Body of pancreas (tissue), 4 donors: ENCODE measurements around the gene PDE4D. TPM values are rescaled to one million over a fixed set of nuclear protein-coding genes. Genes with fewer than 3 reads are reported as not detected.

Experiments used
- ATAC-seq: fragments of 150-250 bp; one replicate; pipeline ENCODE4 v1.9.1; 2016
- DNase-seq, 4 donors: peaks; one replicate each; pipeline ENCODE4 v3.0.0-alpha.2; 2019
- H3K27ac ChIP-seq, 4 donors: fragments of 200-600 bp; sonication (generic); 1 replicate in 3 of 4; 2 replicates in 1 of 4; pipeline versions ENCODE4 v1.5.1 to v1.6.1; 2016 to 2019; ENCODE audit warnings: mild to moderate bottlenecking in 1 of 4, mixed read lengths in 1 of 4, moderate library complexity in 1 of 4
- H3K27me3 ChIP-seq, 2 donors: fragments of 200-600 bp; sonication (generic); one replicate each; pipeline ENCODE4 v1.6.0; 2016; ENCODE audit warnings: mild to moderate bottlenecking in 1 of 2
- H3K36me3 ChIP-seq, 2 donors: fragments of 200-600 bp; sonication (generic); replicated peaks in 1 of 2; 2 replicates each; pipeline ENCODE4 v1.5.1; 2016; ENCODE audit warnings: low read depth in 2 of 2; ENCODE audit not compliant: insufficient read depth in 1 of 2
- H3K4me1 ChIP-seq: fragments of 200-600 bp; sonication (generic); one replicate; pipeline ENCODE4 v1.6.0; 2016
- H3K4me3 ChIP-seq, 2 donors: fragments of 200-600 bp; sonication (generic); 1 replicate in 1 of 2; 2 replicates in 1 of 2; pipeline ENCODE4 v1.5.1; 2016 to 2019
- H3K9me3 ChIP-seq, 3 donors: fragments of 200-600 bp; sonication (generic); 1 replicate in 2 of 3; 2 replicates in 1 of 3; pipeline ENCODE4 v1.5.1; 2016
- POLR2A ChIP-seq, 3 donors: fragments of 450-650 bp; IDR thresholded peaks; one replicate each; pipeline ENCODE4 v1.6.1; 2016; ENCODE audit warnings: antibody characterized with exemption in 3 of 3, mild to moderate bottlenecking in 2 of 3
- WGBS, 2 donors: methylation state at CpG; one replicate each; pipeline ENCODE4 v1.1.5; 2017; 5-methylcytosine and 5-hydroxymethylcytosine counted together
- intact Hi-C: fragments of 100-400 bp; cut with DNase I; formaldehyde crosslinking; loops from one replicate; pipeline ENCODE4 v1.15.1; 2023
- total RNA-seq, 2 donors: library from RNA; depleted of rRNA; stranded (reverse); fragments of >200 nt; gene quantifications; one replicate each; pipeline ENCODE4 v1.1.0, GENCODE V29; 2016
- TF ChIP-seq, protein P1 (sequence below), 7 experiments: fragments of 450-650 bp in 4 of 7; fragments of 200-600 bp in 3 of 7; sonication (generic) in 3 of 7; IDR thresholded peaks; one replicate each; pipeline ENCODE4 v1.5.1; 2016 to 2019; ENCODE audit warnings: antibody characterized with exemption in 7 of 7

PDE4D gene
- total RNA-seq, 2 donors from 2014 or later, result 8.6 to 9.2 TPM

DNA sequence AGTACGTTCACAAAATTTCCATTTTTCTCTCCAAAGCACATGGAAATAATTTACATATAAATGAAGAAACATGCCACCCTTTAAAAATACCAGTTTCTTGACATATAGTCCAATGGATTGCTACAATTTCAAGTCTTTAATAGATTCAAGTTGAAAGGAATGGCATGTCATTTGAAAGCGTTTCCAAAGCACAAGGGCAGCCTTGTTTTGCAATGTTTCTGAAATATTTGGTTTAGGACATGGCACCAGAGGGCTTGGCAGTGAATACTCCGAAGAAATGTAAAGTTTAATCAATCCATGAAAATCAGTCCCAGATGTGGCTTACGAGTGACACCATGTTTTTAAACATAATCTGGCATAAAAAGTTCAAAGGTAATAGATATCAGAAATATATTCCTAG is 333.7 kb downstream of the PDE4D start:
- TF ChIP-seq POLR2A (IDR thresholded peaks at IDR 0.05), result no peak
- TF ChIP-seq, protein P1, sequence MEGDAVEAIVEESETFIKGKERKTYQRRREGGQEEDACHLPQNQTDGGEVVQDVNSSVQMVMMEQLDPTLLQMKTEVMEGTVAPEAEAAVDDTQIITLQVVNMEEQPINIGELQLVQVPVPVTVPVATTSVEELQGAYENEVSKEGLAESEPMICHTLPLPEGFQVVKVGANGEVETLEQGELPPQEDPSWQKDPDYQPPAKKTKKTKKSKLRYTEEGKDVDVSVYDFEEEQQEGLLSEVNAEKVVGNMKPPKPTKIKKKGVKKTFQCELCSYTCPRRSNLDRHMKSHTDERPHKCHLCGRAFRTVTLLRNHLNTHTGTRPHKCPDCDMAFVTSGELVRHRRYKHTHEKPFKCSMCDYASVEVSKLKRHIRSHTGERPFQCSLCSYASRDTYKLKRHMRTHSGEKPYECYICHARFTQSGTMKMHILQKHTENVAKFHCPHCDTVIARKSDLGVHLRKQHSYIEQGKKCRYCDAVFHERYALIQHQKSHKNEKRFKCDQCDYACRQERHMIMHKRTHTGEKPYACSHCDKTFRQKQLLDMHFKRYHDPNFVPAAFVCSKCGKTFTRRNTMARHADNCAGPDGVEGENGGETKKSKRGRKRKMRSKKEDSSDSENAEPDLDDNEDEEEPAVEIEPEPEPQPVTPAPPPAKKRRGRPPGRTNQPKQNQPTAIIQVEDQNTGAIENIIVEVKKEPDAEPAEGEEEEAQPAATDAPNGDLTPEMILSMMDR (IDR thresholded peaks at IDR 0.05), result no peak
- Histone ChIP-seq H3K27ac (no peak overlapping the region), H3K36me3 (no peaks in the 10 kb centered on the region), H3K27me3 (no peaks in the 10 kb centered on the region), H3K4me1 (peaks cover 13% of the 10 kb centered on the region), H3K4me3 (no peak overlapping the region), H3K9me3 (no peaks in the 10 kb centered on the region)
- intact Hi-C loops, result no loop called here
- ATAC-seq (no peak), DNase-seq (no peak)
- 83 to 86% methylated on average over 4 of the region's 4 CpGs for WGBS, 2 donors

DNA sequence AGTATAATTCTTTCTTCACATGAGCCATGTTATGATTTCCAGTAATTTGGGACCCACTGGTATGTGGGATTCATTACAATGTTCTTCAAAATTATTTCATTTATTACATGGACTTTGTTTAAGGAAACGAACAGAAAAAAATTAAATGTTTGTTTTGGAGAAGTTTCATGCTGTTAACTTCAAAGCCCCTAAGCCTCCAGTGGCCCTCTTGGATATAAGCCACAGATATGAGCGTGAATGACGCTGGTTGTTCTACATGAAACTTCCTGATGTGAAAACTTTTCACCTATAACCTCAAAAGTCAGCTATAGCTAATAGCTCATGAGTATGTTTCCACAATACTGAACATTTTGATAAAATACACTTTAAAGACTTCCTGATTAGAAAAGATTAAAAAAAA is 334.2 kb downstream of the PDE4D start:
- Histone ChIP-seq H3K36me3 (no peaks in the 10 kb centered on the region), H3K27ac (no peak overlapping the region), H3K4me1 (peaks cover 13% of the 10 kb centered on the region), H3K9me3 (no peaks in the 10 kb centered on the region), H3K27me3 (no peaks in the 10 kb centered on the region), H3K4me3 (no peak overlapping the region)
- TF ChIP-seq POLR2A (IDR thresholded peaks at IDR 0.05), result no peak
- TF ChIP-seq, protein P1 (IDR thresholded peaks at IDR 0.05), result no peak
- WGBS, 2 donors, result 28 to 35% methylated on average over 3 of the region's 3 CpGs
- DNase-seq (no peak), ATAC-seq (no peak)
- intact Hi-C loops, result no loop called here

DNA sequence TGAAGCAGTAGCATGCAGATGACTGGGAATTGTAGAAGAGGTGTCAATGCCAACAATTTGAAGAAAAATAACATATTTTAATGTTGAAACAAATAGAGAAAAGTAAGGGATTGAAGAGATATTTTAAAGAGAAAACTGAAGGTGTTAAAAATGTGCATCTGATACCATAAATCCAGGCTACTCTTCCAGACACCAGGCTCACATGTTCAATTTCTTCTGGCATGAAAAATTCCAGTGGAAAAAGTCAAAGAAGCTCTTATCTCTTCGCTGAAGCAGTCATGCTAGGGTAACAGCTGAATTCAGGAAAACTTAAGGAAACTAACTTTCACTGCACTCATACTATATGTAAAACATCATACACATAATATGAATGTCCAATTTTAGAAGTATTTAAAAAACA is 335.0 kb downstream of the PDE4D start:
- H3K4me1 ChIP-seq, result peaks cover 13% of the 10 kb centered on the region
- no peak for TF ChIP-seq POLR2A (IDR thresholded peaks at IDR 0.05)
- TF ChIP-seq, protein P1 (IDR thresholded peaks at IDR 0.05), result no peak
- H3K9me3 ChIP-seq, result no peaks in the 10 kb centered on the region
- intact Hi-C loops, result no loop called here
- no peak for DNase-seq
- 95 to 96% methylated on average over 1 of the region's 1 CpG for WGBS, 2 donors
- no peak for ATAC-seq
- H3K4me3 ChIP-seq, result no peak overlapping the region
- no peaks in the 10 kb centered on the region for H3K27me3 ChIP-seq
- H3K27ac ChIP-seq, result no peak overlapping the region
- H3K36me3 ChIP-seq, result no peaks in the 10 kb centered on the region

DNA sequence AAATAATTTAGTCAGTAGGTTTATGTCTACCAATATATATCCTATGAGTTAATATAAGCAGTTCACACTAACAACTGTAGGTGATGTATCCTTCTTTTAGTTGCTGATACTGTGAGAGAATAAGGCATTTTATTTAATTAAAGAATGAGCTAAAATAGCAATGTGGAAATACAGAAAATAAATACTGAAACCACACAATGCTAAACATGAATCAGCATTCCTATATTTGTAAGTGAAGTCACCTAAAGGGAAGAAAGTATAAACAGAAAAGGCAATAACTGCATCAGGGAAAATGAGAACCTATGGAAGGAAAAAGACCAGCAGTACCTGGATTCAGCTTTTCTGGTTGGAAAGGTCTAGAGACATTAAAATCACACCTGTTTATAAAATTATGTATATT is 336.0 kb downstream of the PDE4D start:
- H3K4me1 ChIP-seq, result peaks cover 5% of the 10 kb centered on the region
- ATAC-seq (no peak), DNase-seq (no peak)
- TF ChIP-seq, protein P1 (IDR thresholded peaks at IDR 0.05), result no peak
- TF ChIP-seq POLR2A (IDR thresholded peaks at IDR 0.05), result no peak
- no peaks in the 10 kb centered on the region for H3K9me3 ChIP-seq
- H3K4me3 ChIP-seq, result no peak overlapping the region
- no peaks in the 10 kb centered on the region for H3K27me3 ChIP-seq
- intact Hi-C loops, result no loop called here
- no peak overlapping the region for H3K27ac ChIP-seq
- H3K36me3 ChIP-seq, result no peaks in the 10 kb centered on the region

DNA sequence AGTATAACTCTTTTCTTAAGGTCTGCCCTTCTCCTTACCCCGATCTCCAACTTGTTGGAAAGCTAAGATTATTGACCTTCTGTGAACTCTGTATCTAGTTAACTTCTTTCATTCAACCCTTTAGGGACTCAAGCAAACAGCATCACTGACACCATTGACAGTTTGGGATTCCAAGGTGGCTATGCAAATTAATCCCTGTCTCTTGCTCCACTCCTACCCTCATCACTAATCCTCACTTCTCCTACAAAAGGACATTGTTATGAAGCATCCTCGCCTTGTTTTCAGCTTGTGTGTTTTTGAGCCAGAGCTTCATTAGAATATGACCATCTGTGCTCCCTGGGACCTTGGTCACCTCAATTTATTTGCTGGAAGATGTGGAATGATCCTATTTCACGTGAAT is 337.9 kb downstream of the PDE4D start:
- H3K4me3 ChIP-seq, result no peak overlapping the region
- no peaks in the 10 kb centered on the region for H3K36me3 ChIP-seq
- intact Hi-C loops, result no loop called here
- TF ChIP-seq, protein P1 (IDR thresholded peaks at IDR 0.05), result no peak
- TF ChIP-seq POLR2A (IDR thresholded peaks at IDR 0.05), result no peak
- no peaks in the 10 kb centered on the region for H3K27me3 ChIP-seq
- no peaks in the 10 kb centered on the region for H3K9me3 ChIP-seq
- ATAC-seq (no peak), DNase-seq (no peak)
- 84 to 90% methylated on average over 3 of the region's 3 CpGs for WGBS, 2 donors
- no peak overlapping the region for H3K27ac ChIP-seq
- peaks cover 3% of the 10 kb centered on the region for H3K4me1 ChIP-seq
